Lower leg skin (tissue), 4 donors: ENCODE results near the gene SPSB4. TPM values are rescaled to one million over a fixed set of nuclear protein-coding genes. Genes with fewer than 3 reads are reported as not detected.
"Not testable (repeated sequence)": the region's sequence is repeated elsewhere in the genome, so short reads cannot be mapped to it uniquely, and the experiment has no call there.

ENCODE experiments used
- DNase-seq, 2 donors: peaks; one replicate each; pipeline ENCODE4 v3.0.0-alpha.2; 2019; ENCODE audit warnings: low spot score in 2 of 2
- H3K4me3 ChIP-seq: fragments of 200-600 bp; sonication (generic); 2 replicates; pipeline ENCODE4 v1.5.1; 2017; ENCODE audit warnings: mild to moderate bottlenecking, low read depth; ENCODE audit not compliant: poor library complexity, severe bottlenecking
- CTCF ChIP-seq, 3 donors: fragments of 450-650 bp; IDR thresholded peaks; one replicate each; pipeline ENCODE4 v1.5.1; 2016; ENCODE audit warnings: antibody characterized with exemption in 3 of 3, mild to moderate bottlenecking in 3 of 3, moderate library complexity in 2 of 3
- POLR2A ChIP-seq, 2 donors: fragments of 450-650 bp; IDR thresholded peaks; one replicate each; pipeline ENCODE4 v1.6.1; 2016 to 2017; ENCODE audit warnings: antibody characterized with exemption in 2 of 2, mild to moderate bottlenecking in 1 of 2, moderate library complexity in 1 of 2
- WGBS, 2 donors: methylation state at CpG; one replicate each; pipeline ENCODE4 v1.1.5; 2018; 5-methylcytosine and 5-hydroxymethylcytosine counted together
- intact Hi-C: fragments of 100-400 bp; cut with DNase I; formaldehyde crosslinking; loops from one replicate; pipeline ENCODE4 v1.15.0; 2023; ENCODE audit warnings: low total_unique reads
- total RNA-seq, 4 donors: library from RNA; depleted of rRNA; stranded (reverse); fragments of >200 nt; gene quantifications; one replicate each; pipeline ENCODE4 v1.1.0, GENCODE V29; 2016

The SPSB4 gene
- total RNA-seq, 4 donors from 2014 or later, result 0.10 TPM; not detected in 3

GRCh38 chr3:141110322-141110721, 59.2 kb downstream of the SPSB4 start:
- intact Hi-C loops, result no loop called here
- TF ChIP-seq POLR2A (IDR thresholded peaks at IDR 0.05), result no peak
- no peak for TF ChIP-seq CTCF (IDR thresholded peaks at IDR 0.05)
- peak in 1 of 2 donors; percentile 3 for DNase-seq

GRCh38 chr3:141111364-141112155, 60.4 kb downstream of the SPSB4 start:
- H3K4me3 ChIP-seq, result no peak overlapping the region
- intact Hi-C loops, result no loop called here
- WGBS, 2 donors, result 87 to 90% methylated on average over 12 of the region's 12 CpGs
- no peak for TF ChIP-seq CTCF (IDR thresholded peaks at IDR 0.05)
- no peak for TF ChIP-seq POLR2A (IDR thresholded peaks at IDR 0.05)
- peak in 1 of 2 donors; percentile 39 for DNase-seq

More at GRCh38 chr3:141110322-141110721, 59.2 kb downstream of the SPSB4 start:
- no peak overlapping the region for H3K4me3 ChIP-seq

- H3K4me3 ChIP-seq, result no peak overlapping the region
- intact Hi-C loops, result no loop called here
- TF ChIP-seq POLR2A (IDR thresholded peaks at IDR 0.05) (no peak), CTCF (IDR thresholded peaks at IDR 0.05) (no peak)
- 80 to 81% methylated on average over 2 to 3 of the region's 3 CpGs for WGBS, 2 donors
- peak in 1 of 2 donors; percentile 29 for DNase-seq
These were observed 61.6 kb downstream of the SPSB4 start for GRCh38 chr3:141112686-141113297.

GRCh38 chr3:141113680-141114079, 62.5 kb downstream of the SPSB4 start:
- H3K4me3 ChIP-seq, intact Hi-C loops: not testable (repeated sequence)
- DNase-seq, result peak in 1 of 2 donors; percentile 53
- 97% methylated on average over 6 of the region's 6 CpGs for WGBS, 2 donors

- TF ChIP-seq POLR2A (IDR thresholded peaks at IDR 0.05), result no peak
- TF ChIP-seq CTCF (IDR thresholded peaks at IDR 0.05), result no peak
- intact Hi-C loops, result no loop called here
- WGBS, 2 donors, result 91 to 93% methylated on average over 10 of the region's 10 CpGs
- H3K4me3 ChIP-seq, result no peak overlapping the region
- peak in 1 of 2 donors; percentile 56 for DNase-seq
These were observed 63.1 kb downstream of the SPSB4 start for GRCh38 chr3:141114179-141114745.

GRCh38 chr3:141114816-141115460, 63.8 kb downstream of the SPSB4 start:
- WGBS, 2 donors, result 74 to 82% methylated on average over 13 of the region's 13 CpGs
- H3K4me3 ChIP-seq, result no peak overlapping the region
- DNase-seq, result peak in 1 of 2 donors; percentile 65
- TF ChIP-seq POLR2A (IDR thresholded peaks at IDR 0.05) (no peak), CTCF (IDR thresholded peaks at IDR 0.05) (no peak)
- intact Hi-C loops, result no loop called here
